PC-9 (cell line): Measurements from ENCODE around the gene ILDR1. TPM values are rescaled to one million over a fixed set of nuclear protein-coding genes. Genes with fewer than 3 reads are reported as not detected.

Experiments
- BruUV-seq: library from RNA; stranded (reverse); fragments of 400-500 nt; replicated peaks from 2 replicates; lab custom pipeline; 2021; lab: Mats Ljungman, UMichigan
- CTCF ChIA-PET: fragments of 300-600 bp; sonication (Branson Sonifier 250); formaldehyde crosslinking; loops from one replicate; lab custom pipeline; 2022; ENCODE audit warnings: antibody characterized with exemption; lab: Charles Lee
- POLR2A ChIA-PET: fragments of 300-600 bp; sonication (Branson Sonifier 250); formaldehyde crosslinking; loops from one replicate; lab custom pipeline; 2022; ENCODE audit warnings: antibody characterized with exemption; ENCODE audit not compliant: unreplicated experiment; lab: Charles Lee
- DNase-seq, 2 experiments: peaks; one replicate each; pipeline versions ENCODE4 v3.0.0 to v3.0.0-alpha.2; 2015 to 2022; ENCODE audit warnings: mixed read lengths in 1 of 2
- H2AFZ ChIP-seq: fragments of 200-600 bp; sonication (generic); 2 replicates; pipeline ENCODE4 v1.8.1; 2017; ENCODE audit warnings: antibody characterized with exemption
- H3F3A ChIP-seq: fragments of 200-600 bp; sonication (generic); 2 replicates; pipeline ENCODE4 v1.8.1; 2017; ENCODE audit warnings: antibody characterized with exemption, mild to moderate bottlenecking, low read depth; ENCODE audit not compliant: insufficient read depth
- H3K27ac ChIP-seq: fragments of 200-600 bp; sonication (generic); 2 replicates; pipeline ENCODE4 v1.6.1; 2016; ENCODE audit warnings: mixed run types
- H3K27me3 ChIP-seq: fragments of 200-600 bp; sonication (generic); 2 replicates; pipeline ENCODE4 v1.6.1; 2016; ENCODE audit warnings: low read depth, mixed run types; ENCODE audit not compliant: insufficient read depth
- H3K36me3 ChIP-seq: fragments of 200-600 bp; sonication (generic); 2 replicates; pipeline ENCODE4 v1.6.1; 2016; ENCODE audit warnings: low read depth, mixed run types
- H3K4me1 ChIP-seq: fragments of 200-600 bp; sonication (generic); replicated peaks from 2 replicates; pipeline ENCODE4 v1.6.1; 2016; ENCODE audit warnings: mixed run types; ENCODE audit not compliant: insufficient read depth
- H3K4me2 ChIP-seq: fragments of 200-600 bp; sonication (generic); 2 replicates; pipeline ENCODE4 v1.6.1; 2017; ENCODE audit warnings: mixed run types
- H3K4me3 ChIP-seq: fragments of 200-600 bp; sonication (generic); 2 replicates; pipeline ENCODE4 v1.6.1; 2016; ENCODE audit warnings: mixed run types
- H3K79me2 ChIP-seq: fragments of 200-600 bp; sonication (generic); 2 replicates; pipeline ENCODE4 v1.6.1; 2017; ENCODE audit warnings: low read depth, mixed run types
- H3K9me2 ChIP-seq: fragments of 200-600 bp; sonication (generic); 2 replicates; pipeline ENCODE4 v1.8.1; 2017; ENCODE audit warnings: mild to moderate bottlenecking; ENCODE audit not compliant: insufficient read depth
- H3K9me3 ChIP-seq: fragments of 200-600 bp; sonication (generic); 2 replicates; pipeline ENCODE4 v1.8.1; 2016; ENCODE audit warnings: low read depth; ENCODE audit not compliant: insufficient read depth
- H4K20me1 ChIP-seq: fragments of 200-600 bp; sonication (generic); 2 replicates; pipeline ENCODE4 v1.8.1; 2017; ENCODE audit not compliant: insufficient read depth
- EZH2 ChIP-seq: fragments of 200-600 bp; sonication (generic); IDR thresholded peaks from 2 replicates; pipeline ENCODE4 v1.8.0; 2017; ENCODE audit warnings: antibody characterized with exemption, low read depth
- intact Hi-C: fragments of 100-400 bp; cut with micrococcal nuclease; formaldehyde crosslinking; loops from one replicate; pipeline ENCODE4 v1.10.0; 2022; ENCODE audit not compliant: unreplicated experiment
- total RNA-seq: library from RNA; stranded (reverse); gene quantifications from 2 replicates; pipeline ENCODE4 v1.2.3, GENCODE V29; 2021
- TF ChIP-seq, protein P1 (sequence below): fragments of 200-600 bp; sonication (generic); conservative IDR thresholded peaks from 2 replicates; pipeline ENCODE4 v1.6.1; 2017; ENCODE audit warnings: mixed run types, antibody characterized with exemption, mild to moderate bottlenecking, moderate library complexity

ILDR1 gene
- total RNA-seq, 1 experiment from 2014 or later, result 5.1 TPM

DNA sequence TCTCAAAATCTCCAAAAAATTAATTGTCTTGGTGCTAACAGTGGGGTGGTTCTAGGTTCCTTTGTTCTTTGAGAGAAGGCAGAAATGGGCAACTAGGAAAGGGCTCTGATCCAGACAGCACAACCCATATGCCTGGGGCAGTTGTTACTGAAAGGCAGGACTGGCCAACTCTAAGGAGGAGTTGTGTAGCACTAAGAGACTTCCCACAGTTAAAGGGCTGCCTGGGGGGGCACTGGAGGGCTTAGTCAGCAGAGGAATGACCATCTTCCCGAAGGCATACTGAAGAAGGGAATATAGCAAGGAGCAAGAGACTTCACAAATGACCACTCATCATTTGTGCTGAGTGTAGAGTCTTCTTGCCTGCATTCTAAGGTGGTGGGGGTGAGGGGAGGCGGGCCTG, 15.8 kb downstream of the ILDR1 start:
- no peak for DNase-seq
- H3K4me2 ChIP-seq, result no peak overlapping the region
- intact Hi-C loops, result no loop called here
- H3K4me3 ChIP-seq, result no peak overlapping the region
- H3K4me1 ChIP-seq, result no peaks in the 10 kb centered on the region
- BruUV-seq, result no TSS peak
- ChIA-PET CTCF (no interaction called here), POLR2A (no interaction called here)
- no peaks in the 10 kb centered on the region for H3K9me2 ChIP-seq
- no peak overlapping the region for H2AFZ ChIP-seq
- TF ChIP-seq, protein P1, sequence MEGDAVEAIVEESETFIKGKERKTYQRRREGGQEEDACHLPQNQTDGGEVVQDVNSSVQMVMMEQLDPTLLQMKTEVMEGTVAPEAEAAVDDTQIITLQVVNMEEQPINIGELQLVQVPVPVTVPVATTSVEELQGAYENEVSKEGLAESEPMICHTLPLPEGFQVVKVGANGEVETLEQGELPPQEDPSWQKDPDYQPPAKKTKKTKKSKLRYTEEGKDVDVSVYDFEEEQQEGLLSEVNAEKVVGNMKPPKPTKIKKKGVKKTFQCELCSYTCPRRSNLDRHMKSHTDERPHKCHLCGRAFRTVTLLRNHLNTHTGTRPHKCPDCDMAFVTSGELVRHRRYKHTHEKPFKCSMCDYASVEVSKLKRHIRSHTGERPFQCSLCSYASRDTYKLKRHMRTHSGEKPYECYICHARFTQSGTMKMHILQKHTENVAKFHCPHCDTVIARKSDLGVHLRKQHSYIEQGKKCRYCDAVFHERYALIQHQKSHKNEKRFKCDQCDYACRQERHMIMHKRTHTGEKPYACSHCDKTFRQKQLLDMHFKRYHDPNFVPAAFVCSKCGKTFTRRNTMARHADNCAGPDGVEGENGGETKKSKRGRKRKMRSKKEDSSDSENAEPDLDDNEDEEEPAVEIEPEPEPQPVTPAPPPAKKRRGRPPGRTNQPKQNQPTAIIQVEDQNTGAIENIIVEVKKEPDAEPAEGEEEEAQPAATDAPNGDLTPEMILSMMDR, result no peak
- no peak for TF ChIP-seq EZH2
- no peaks in the 10 kb centered on the region for H3K9me3 ChIP-seq
- H3K27me3 ChIP-seq, result no peaks in the 10 kb centered on the region
- no peaks in the 10 kb centered on the region for H3K36me3 ChIP-seq
- no peak overlapping the region for H3K27ac ChIP-seq
- H3F3A ChIP-seq, result no peaks in the 10 kb centered on the region
- H4K20me1 ChIP-seq, result no peaks in the 10 kb centered on the region
- no peaks in the 10 kb centered on the region for H3K79me2 ChIP-seq

DNA sequence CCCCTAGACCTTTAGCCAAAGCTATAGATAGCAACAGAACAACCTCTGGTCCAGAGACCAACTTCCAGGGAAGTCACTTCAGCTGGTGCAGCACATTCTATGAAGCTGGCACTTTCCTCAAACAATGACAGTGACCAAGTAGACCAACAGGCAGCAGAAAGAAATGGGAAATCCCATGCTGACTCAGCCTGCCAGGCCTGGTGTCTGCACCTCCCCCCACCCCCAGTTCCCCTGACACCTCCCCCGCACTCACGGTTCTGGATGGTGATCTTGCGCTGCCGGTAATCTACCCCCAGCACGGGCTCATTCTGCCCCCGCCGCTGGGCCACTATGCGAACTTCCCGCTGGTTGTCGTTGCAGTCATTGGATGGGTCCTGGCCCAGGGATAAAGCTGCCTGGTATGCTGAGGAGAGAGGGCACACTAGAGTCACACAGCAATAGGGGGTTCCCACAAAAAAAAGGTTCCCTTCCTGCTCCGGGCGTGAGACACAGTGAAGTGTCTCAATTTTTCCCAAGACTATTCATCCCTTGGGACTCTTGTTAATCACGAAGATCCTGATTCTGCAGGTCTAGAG, 17.0 kb downstream of the ILDR1 start:
- BruUV-seq, result no TSS peak
- Histone ChIP-seq H3K27me3 (no peaks in the 10 kb centered on the region), H3K4me2 (no peak overlapping the region), H4K20me1 (no peaks in the 10 kb centered on the region), H3K9me3 (no peaks in the 10 kb centered on the region), H3K9me2 (no peaks in the 10 kb centered on the region), H3K4me1 (no peaks in the 10 kb centered on the region), H3K27ac (no peak overlapping the region), H3K4me3 (no peak overlapping the region), H2AFZ (no peak overlapping the region), H3K36me3 (no peaks in the 10 kb centered on the region), H3K79me2 (no peaks in the 10 kb centered on the region), H3F3A (no peaks in the 10 kb centered on the region)
- POLR2A ChIA-PET, result no interaction called here
- intact Hi-C loops, result no loop called here
- no peak for TF ChIP-seq EZH2
- TF ChIP-seq, protein P1, result no peak
- CTCF ChIA-PET, result no interaction called here
- DNase-seq, result no peak

DNA sequence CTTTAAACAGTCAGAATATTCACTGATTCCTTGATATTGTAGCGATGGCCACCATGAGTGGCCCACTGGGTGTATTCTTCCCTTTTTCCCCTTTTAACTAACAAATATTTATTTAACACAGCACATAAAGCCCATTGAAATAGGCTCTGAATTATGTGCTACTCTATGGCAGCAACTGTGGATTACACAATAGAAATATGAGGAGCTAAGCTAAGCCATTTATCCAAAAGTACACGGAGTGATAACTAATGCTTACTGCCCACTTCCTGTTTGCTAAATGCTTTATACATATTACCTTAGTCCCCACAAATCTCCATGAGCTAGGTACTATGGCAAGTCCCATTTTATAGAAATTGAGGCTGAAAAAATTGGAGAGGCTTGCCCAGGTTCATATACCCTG, 17.9 kb downstream of the ILDR1 start:
- no peaks in the 10 kb centered on the region for H4K20me1 ChIP-seq
- POLR2A ChIA-PET, result no interaction called here
- DNase-seq, result no peak
- intact Hi-C loops, result no loop called here
- BruUV-seq, result no TSS peak
- no peaks in the 10 kb centered on the region for H3K27me3 ChIP-seq
- H2AFZ ChIP-seq, result no peak overlapping the region
- TF ChIP-seq EZH2, result no peak
- TF ChIP-seq, protein P1, result no peak
- H3K36me3 ChIP-seq, result no peaks in the 10 kb centered on the region
- CTCF ChIA-PET, result no interaction called here
- H3K4me2 ChIP-seq, result no peak overlapping the region
- H3F3A ChIP-seq, result no peaks in the 10 kb centered on the region
- H3K4me3 ChIP-seq, result no peak overlapping the region
- no peaks in the 10 kb centered on the region for H3K4me1 ChIP-seq
- no peaks in the 10 kb centered on the region for H3K9me2 ChIP-seq
- no peaks in the 10 kb centered on the region for H3K79me2 ChIP-seq
- H3K9me3 ChIP-seq, result no peaks in the 10 kb centered on the region
- H3K27ac ChIP-seq, result no peak overlapping the region
